Measurements from ENCODE around the gene DLG2.

The DLG2 gene

DNA sequence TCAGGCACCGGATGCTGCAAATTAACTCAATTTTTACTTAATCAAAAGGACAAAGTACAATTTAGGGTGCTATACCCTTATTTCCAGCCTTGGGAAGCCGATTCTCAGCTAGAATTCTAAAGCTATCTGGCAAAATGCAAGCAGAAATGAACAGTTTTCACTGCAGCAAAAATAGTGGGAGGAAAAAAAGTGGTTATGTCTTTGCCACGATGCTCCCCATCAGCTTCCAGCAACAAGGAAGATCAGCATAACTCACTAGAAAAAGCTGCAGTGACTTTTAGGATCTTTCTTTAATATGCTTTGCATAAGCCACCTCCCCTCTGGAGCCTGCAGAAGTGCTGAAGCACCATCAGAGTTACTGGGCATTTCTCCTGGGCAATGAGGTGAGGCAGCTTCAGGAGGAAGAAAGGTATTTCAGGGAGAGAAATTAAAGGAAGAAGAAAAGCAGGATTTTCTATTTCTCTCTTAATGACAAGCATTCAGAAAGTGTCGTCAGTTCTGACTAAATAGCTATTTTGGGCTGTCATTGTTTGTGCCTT is 702.9 kb downstream of the DLG2 start:
- Histone ChIP-seq H3K4me1 (ENCODE audit: control insufficient read depth in 1 of 2, insufficient read depth in 1 of 2, low read depth in 1 of 2, low read length in 1 of 2) (no peaks in the 10 kb centered on the region), H3K36me3 (no peaks in the 10 kb centered on the region), H3K27me3 (no peaks in the 10 kb centered on the region), H3K27ac (no peak overlapping the region), H3K4me3 (ENCODE audit: low read depth in 1 of 2, low read length in 1 of 2) (no peak overlapping the region), H3K9me3 (no peaks in the 10 kb centered on the region)
- no peak for TF ChIP-seq CTCF (IDR thresholded peaks at IDR 0.05)

DNA sequence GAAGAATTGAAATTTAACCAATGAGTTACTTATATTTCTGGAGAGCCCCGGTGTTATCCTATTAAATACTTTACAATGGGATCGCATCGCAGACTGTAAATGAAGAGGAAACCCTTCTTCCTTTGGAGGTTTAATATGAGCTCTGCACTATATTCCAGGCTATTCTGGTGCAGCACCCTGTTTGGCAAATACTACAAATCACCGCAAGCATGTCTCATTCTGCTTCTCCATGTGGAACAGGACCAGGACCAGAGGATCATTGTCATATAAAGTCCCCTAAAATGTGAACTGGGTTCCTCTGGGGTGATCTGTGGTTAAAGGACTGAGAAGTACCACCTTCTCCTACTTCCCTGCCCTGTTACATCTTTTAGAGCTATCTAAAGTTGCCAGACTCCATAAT is 703.7 kb downstream of the DLG2 start:
- no peak for TF ChIP-seq CTCF (IDR thresholded peaks at IDR 0.05)
- Histone ChIP-seq H3K27ac (no peak overlapping the region), H3K4me1 (ENCODE audit: control insufficient read depth in 1 of 2, insufficient read depth in 1 of 2, low read depth in 1 of 2, low read length in 1 of 2) (no peaks in the 10 kb centered on the region), H3K27me3 (no peaks in the 10 kb centered on the region), H3K4me3 (ENCODE audit: low read depth in 1 of 2, low read length in 1 of 2) (no peak overlapping the region), H3K9me3 (no peaks in the 10 kb centered on the region), H3K36me3 (no peaks in the 10 kb centered on the region)

- no peak for TF ChIP-seq CTCF (IDR thresholded peaks at IDR 0.05)
- Histone ChIP-seq H3K36me3 (no peaks in the 10 kb centered on the region), H3K4me3 (ENCODE audit: low read depth in 1 of 2, low read length in 1 of 2) (no peak overlapping the region), H3K27ac (no peak overlapping the region), H3K9me3 (no peaks in the 10 kb centered on the region), H3K4me1 (ENCODE audit: control insufficient read depth in 1 of 2, insufficient read depth in 1 of 2, low read depth in 1 of 2, low read length in 1 of 2) (no peaks in the 10 kb centered on the region), H3K27me3 (no peaks in the 10 kb centered on the region)
These were observed 704.3 kb downstream of the DLG2 start for GRCh38 chr11:84922836-84923235.

DNA sequence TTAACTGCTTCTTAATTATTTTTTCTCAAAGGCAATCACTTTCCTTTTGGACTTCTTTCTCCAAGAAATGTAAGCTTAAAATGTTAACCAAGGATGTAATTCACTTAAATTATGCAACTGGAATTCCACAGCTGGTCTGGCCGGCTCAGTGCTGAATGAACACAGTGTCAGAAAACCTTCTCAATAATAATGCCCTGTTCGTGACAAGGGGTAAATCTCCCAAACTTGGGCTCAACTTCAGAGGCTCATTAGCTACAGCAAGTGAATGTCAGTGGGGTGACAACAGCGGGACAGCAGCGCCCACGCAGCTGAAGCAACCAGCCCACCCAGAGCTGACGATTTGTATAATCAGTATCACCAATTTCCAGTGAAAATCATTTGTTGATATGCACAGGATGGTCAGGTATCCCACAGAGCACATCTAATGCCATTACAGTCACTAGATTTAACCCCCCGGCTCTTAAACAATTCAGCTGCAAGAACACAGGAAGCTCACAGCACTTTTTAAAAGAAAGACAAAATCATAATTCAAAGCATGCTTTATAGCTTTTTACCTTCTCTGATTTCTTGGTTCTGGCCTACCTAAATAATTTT is 704.8 kb downstream of the DLG2 start:
- Histone ChIP-seq H3K4me3 (ENCODE audit: low read depth in 1 of 2, low read length in 1 of 2) (no peak overlapping the region), H3K27me3 (no peaks in the 10 kb centered on the region), H3K36me3 (no peaks in the 10 kb centered on the region), H3K9me3 (no peaks in the 10 kb centered on the region), H3K27ac (no peak overlapping the region), H3K4me1 (ENCODE audit: control insufficient read depth in 1 of 2, insufficient read depth in 1 of 2, low read depth in 1 of 2, low read length in 1 of 2) (no peaks in the 10 kb centered on the region)
- no peak for TF ChIP-seq CTCF (IDR thresholded peaks at IDR 0.05)

- no peaks in the 10 kb centered on the region for H3K27me3 ChIP-seq
- no peak for TF ChIP-seq CTCF (IDR thresholded peaks at IDR 0.05)
- H3K4me3 ChIP-seq (ENCODE audit: low read depth in 1 of 2, low read length in 1 of 2), result no peak overlapping the region
- H3K36me3 ChIP-seq, result no peaks in the 10 kb centered on the region
- no peaks in the 10 kb centered on the region for H3K4me1 ChIP-seq (ENCODE audit: control insufficient read depth in 1 of 2, insufficient read depth in 1 of 2, low read depth in 1 of 2, low read length in 1 of 2)
- no peak overlapping the region for H3K27ac ChIP-seq
- no peaks in the 10 kb centered on the region for H3K9me3 ChIP-seq
These were observed 712.6 kb downstream of the DLG2 start for GRCh38 chr11:84914511-84914910.

All from neutrophil (primary cell).